Measurements from ENCODE around the gene SLCO4A1.

GRCh38 chr20:62627901-62628612, 14.2 kb upstream of the SLCO4A1 start:
- no peak for TF ChIP-seq EZH2 (IDR thresholded peaks at IDR 0.05; ENCODE audit: insufficient read depth, poor library complexity, severe bottlenecking)
- TF ChIP-seq EZH2phosphoT487 (IDR thresholded peaks at IDR 0.05; ENCODE audit: insufficient read depth, low read depth) = no peak

Measured in GM23248 (cell line).